H1 (cell line): ENCODE measurements around the gene TUBB4B.

Experiments used
- CHD1 ChIP-seq: IDR thresholded peaks from 2 replicates; pipeline ENCODE4 v1.6.1; 2012; ENCODE audit warnings: low read depth, low read length, improper control_type of control experiment
- EZH2 ChIP-seq: fragments of 200-600 bp; sonication (generic); IDR thresholded peaks from 2 replicates; pipeline ENCODE4 v1.7.1; 2012; ENCODE audit warnings: low read depth, mild to moderate bottlenecking, moderate library complexity, low read length, inconsistent platforms; ENCODE audit not compliant: severe bottlenecking
- HDAC2 ChIP-seq, 2 experiments: fragments of 300-600 bp in 1 of 2; sonication (generic) in 1 of 2; IDR thresholded peaks; 2 replicates each; pipeline ENCODE4 v1.6.1; 2011 to 2012; ENCODE audit warnings: low read depth in 2 of 2, low read length in 2 of 2, mild to moderate bottlenecking in 2 of 2, moderate library complexity in 2 of 2, borderline replicate concordance in 1 of 2, inconsistent platforms in 1 of 2
- JUN ChIP-seq: IDR thresholded peaks from 2 replicates; pipeline ENCODE4 v1.6.1; 2011; ENCODE audit warnings: low read depth, mild to moderate bottlenecking, improper control_type of control experiment, low read length
- JUND ChIP-seq: IDR thresholded peaks from 2 replicates; pipeline ENCODE4 v1.6.1; 2011; ENCODE audit warnings: mild to moderate bottlenecking, improper control_type of control experiment, low read length
- SAP30 ChIP-seq: fragments of 300-600 bp; sonication (generic); IDR thresholded peaks from 2 replicates; pipeline ENCODE4 v1.7.1; 2012; ENCODE audit warnings: low read length, moderate library complexity, mild to moderate bottlenecking, inconsistent platforms; ENCODE audit not compliant: insufficient read depth, insufficient replicate concordance
- SP1 ChIP-seq: IDR thresholded peaks from 2 replicates; pipeline ENCODE4 v1.6.1; 2011; ENCODE audit warnings: low read depth, low read length
- ZNF274 ChIP-seq: IDR thresholded peaks from 2 replicates; pipeline ENCODE4 v1.7.0; 2012; ENCODE audit warnings: low read length, borderline replicate concordance; ENCODE audit errors: extremely low read depth

DNA sequence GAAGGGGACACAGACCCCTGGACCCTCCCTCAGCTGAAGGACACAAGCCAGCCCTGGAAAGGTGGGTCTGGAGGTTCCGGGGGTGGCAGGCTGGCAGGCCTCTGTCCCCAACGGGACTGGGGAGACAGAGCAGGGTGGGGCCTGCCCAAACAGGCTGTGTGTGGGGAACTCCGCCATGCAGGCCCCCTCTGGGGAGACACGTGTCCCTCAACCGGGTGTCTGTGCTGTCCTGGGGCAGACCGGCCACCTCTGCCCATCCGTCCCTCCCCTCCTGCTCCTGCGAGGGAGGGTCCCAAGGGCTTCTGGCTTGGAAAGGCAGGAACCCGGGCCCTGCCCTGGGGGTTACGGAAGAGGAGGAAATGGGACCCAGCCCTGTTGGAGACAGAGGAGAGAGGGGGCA lies 9.0 kb upstream of the TUBB4B start:
- no peak for TF ChIP-seq JUND
- TF ChIP-seq SP1: no peak
- TF ChIP-seq ZNF274: no peak
- TF ChIP-seq HDAC2 (IDR thresholded peaks at IDR 0.05; ENCODE audit: borderline replicate concordance in 1 of 2, low read depth in 2 of 2, low read length in 2 of 2): no peak
- TF ChIP-seq JUN: no peak
- TF ChIP-seq EZH2: no peak
- no peak for TF ChIP-seq CHD1
- no peak for TF ChIP-seq SAP30
